CD8-positive, alpha-beta memory T cell (primary cell): ENCODE results near the gene AHNAK. TPM values are rescaled to one million over a fixed set of nuclear protein-coding genes. Genes with fewer than 3 reads are reported as not detected.
A peak's percentile ranks its signal among the peaks of the same experiment; 100 is the strongest.

ENCODE experiments used
- CTCF ChIA-PET: fragments of 350-600 bp; sonication (Branson Sonifier 250); formaldehyde crosslinking; loops from one replicate; lab custom pipeline; 2021; ENCODE audit warnings: antibody characterized with exemption; lab: Charles Lee
- POLR2A ChIA-PET: fragments of 350-600 bp; sonication (Branson Sonifier 250); formaldehyde crosslinking; loops from one replicate; lab custom pipeline; 2021; ENCODE audit warnings: antibody characterized with exemption; lab: Charles Lee
- DNase-seq, 5 donors: peaks; one replicate each; pipeline versions ENCODE4 v3.0.0 to v3.0.0-alpha.2; 2020 to 2022; ENCODE audit warnings: mixed read lengths in 1 of 5
- H3K27ac ChIP-seq: one replicate; pipeline ENCODE4 v1.7.0; 2013; ENCODE audit warnings: low read depth, mild to moderate bottlenecking, low read length, moderate library complexity
- H3K27me3 ChIP-seq: 2 replicates; pipeline ENCODE4 v1.7.0; 2013; ENCODE audit warnings: low read length, mild to moderate bottlenecking; ENCODE audit not compliant: insufficient read depth, poor library complexity, severe bottlenecking
- H3K36me3 ChIP-seq: 2 replicates; pipeline ENCODE4 v1.7.0; 2013; ENCODE audit warnings: mild to moderate bottlenecking, low read length, moderate library complexity; ENCODE audit not compliant: insufficient read depth
- H3K4me1 ChIP-seq: 2 replicates; pipeline ENCODE4 v1.7.0; 2013; ENCODE audit warnings: mild to moderate bottlenecking, low read length, moderate library complexity; ENCODE audit not compliant: insufficient read depth
- H3K4me3 ChIP-seq: 2 replicates; pipeline ENCODE4 v1.7.0; 2013; ENCODE audit warnings: mild to moderate bottlenecking, low read length
- H3K9me3 ChIP-seq: 2 replicates; pipeline ENCODE4 v1.7.0; 2013; ENCODE audit warnings: mild to moderate bottlenecking, low read length
- H3K27ac Mint-ChIP-seq, 8 donors: one replicate each; pipeline ENCODE4 v1.8.0; 2020 to 2021; ENCODE audit warnings: mixed read lengths in 8 of 8, mild to moderate bottlenecking in 6 of 8, inconsistent platforms in 3 of 8, moderate library complexity in 3 of 8
- H3K27me3 Mint-ChIP-seq, 2 donors: one replicate each; pipeline ENCODE4 v1.8.0; 2020 to 2021; ENCODE audit warnings: mixed read lengths in 2 of 2, mild to moderate bottlenecking in 1 of 2, moderate library complexity in 1 of 2
- H3K36me3 Mint-ChIP-seq, 3 donors: one replicate each; pipeline ENCODE4 v1.8.0; 2020 to 2021; ENCODE audit warnings: mixed read lengths in 3 of 3, inconsistent platforms in 1 of 3, mild to moderate bottlenecking in 1 of 3
- H3K4me1 Mint-ChIP-seq, 3 donors: one replicate each; pipeline ENCODE4 v1.8.0; 2020 to 2021; ENCODE audit warnings: mixed read lengths in 3 of 3, inconsistent platforms in 1 of 3, mild to moderate bottlenecking in 1 of 3
- H3K4me3 Mint-ChIP-seq, 7 donors: one replicate each; pipeline ENCODE4 v1.8.0; 2020 to 2021; ENCODE audit warnings: mixed read lengths in 7 of 7, mild to moderate bottlenecking in 6 of 7, moderate library complexity in 4 of 7, inconsistent platforms in 2 of 7
- H3K9me3 Mint-ChIP-seq, 5 donors: one replicate each; pipeline ENCODE4 v1.8.0; 2020 to 2022; ENCODE audit warnings: mixed read lengths in 5 of 5, mild to moderate bottlenecking in 3 of 5, moderate library complexity in 2 of 5, inconsistent platforms in 1 of 5
- polyA plus RNA-seq: library from polyadenylated mRNA; unstranded; fragments of 300-500 nt; fragmentation: Illumina TruSeq; gene quantifications from one replicate; pipeline ENCODE4 v1.2.3, GENCODE V29; 2021
- total RNA-seq, 2 experiments: library from RNA; stranded (reverse); gene quantifications; one replicate each; pipeline ENCODE4 v1.2.3, GENCODE V29; 2021

Gene AHNAK
- total and polyA plus RNA-seq, 3 experiments from 2014 or later = 125 to 193 (median 187) TPM

DNA sequence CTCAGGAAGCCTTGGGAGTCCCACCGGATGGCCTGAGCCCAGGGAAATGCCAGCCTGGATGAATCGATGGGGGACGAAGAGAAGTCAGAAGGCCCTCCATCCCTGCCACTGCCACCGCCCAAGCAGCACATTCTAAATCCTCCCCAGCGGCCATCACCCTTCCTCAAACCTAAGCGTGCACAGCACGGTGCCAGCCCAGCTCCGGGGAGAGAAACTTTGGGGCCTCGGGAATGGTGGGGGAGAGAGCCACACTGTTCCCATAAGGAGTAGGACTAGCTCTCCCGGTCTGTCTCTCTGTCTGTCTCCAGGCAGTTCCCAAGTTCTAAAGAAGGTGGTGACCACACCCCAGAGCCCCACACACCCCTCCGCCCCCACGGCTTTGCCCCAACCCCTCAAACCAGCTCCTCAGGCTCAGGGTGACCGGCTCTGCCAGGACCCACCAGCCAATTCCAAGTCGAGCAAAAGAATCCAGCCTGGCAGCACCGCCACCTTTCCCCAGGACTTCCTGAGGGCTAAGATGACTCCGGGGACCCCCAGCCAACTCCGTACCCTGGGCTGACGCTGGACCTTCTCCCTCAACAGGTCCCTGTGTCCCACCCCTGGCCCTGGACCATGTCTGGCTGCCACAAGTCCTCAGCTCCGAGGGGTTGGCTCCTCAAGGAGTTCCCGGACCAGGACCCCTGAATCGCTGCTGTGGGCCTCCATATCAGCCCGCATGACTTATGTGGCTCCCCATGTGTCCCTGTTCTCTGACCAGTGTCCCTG, 2.7 kb downstream of the AHNAK start:
- H3K4me1 Mint-ChIP-seq = peaks cover 61 to 81% (median 68%) of the 10 kb centered on the region in 3 donors
- CTCF ChIA-PET = interaction anchor here (0.9 to 7.7 kb wide), 18 partner anchors 9 to 153 kb away, joined by 3 to 203 read pairs (median 4); partner anchors contain the start of gene TUT1
- DNase-seq = no peak

DNA sequence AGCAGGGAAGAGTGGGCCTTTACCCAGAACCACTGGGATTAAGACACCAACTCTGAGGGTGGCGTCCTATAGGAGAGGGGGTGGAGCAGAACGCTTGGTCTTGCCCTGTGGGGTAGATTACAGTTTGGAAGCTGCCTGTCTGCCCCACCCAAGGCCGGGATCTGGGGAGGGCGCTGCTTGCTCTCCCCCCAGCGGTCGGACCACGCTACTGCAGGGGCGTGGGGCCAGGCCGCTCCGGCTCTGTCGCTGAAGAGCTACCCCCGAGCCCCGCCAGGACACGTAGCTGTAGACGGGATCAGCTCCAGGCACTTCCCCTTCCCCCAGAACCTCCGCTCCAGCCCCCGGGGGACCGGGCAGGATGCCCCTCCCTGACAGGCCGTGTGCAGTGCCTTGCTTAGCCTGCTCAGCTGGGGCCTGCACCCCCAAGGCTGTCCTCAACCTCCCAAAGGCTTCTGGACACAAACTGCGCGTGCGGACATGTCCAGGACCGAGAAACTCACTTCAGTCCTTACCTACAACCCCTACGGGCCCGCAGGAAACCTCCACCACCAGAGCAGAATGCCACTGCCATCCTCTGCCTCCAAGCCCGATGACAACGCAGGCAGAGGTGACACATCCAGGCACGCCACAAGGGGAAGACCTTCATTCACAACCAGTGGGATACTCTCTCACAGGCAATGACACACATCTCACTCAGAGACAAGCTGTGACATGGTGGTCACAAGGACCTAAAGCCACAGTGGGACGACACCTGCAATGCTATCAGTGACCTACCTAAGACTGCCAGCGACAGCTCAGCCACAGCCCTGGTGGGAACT, 3.6 kb downstream of the AHNAK start:
- H3K27me3 Mint-ChIP-seq = peaks cover 0 to 3% of the 10 kb centered on the region in 2 donors
- POLR2A ChIA-PET = interaction anchor here (0.6 to 11.9 kb wide), 4 partner anchors 13 to 141 kb away, joined by 3 to 193 read pairs (median 11); no protein-coding TSS in a partner anchor

More for the DNA sequence above, 2.7 kb downstream of the AHNAK start:
- Histone ChIP-seq H3K27ac (peak overlapping the region; percentile 96), H3K4me3 (peak overlapping the region; percentile 76), H3K4me1 (peaks cover 63% of the 10 kb centered on the region), H3K36me3 (no peaks in the 10 kb centered on the region), H3K27me3 (no peaks in the 10 kb centered on the region), H3K9me3 (no peaks in the 10 kb centered on the region)
- H3K36me3 Mint-ChIP-seq = peaks cover 0 to 35% (median 0%) of the 10 kb centered on the region in 3 donors
- POLR2A ChIA-PET = interaction anchor here (0.6 to 11.9 kb wide), 5 partner anchors 12 to 183 kb away, joined by 3 to 193 read pairs (median 11); partner anchors contain the start of gene HNRNPUL2
- peak overlapping the region; percentile 92 to 99 (median 98) for H3K4me3 Mint-ChIP-seq
- peak overlapping the region; percentile 92 to 100 (median 97) for H3K27ac Mint-ChIP-seq
- H3K9me3 Mint-ChIP-seq = no peaks in the 10 kb centered on the region
- H3K27me3 Mint-ChIP-seq = peaks cover 0 to 3% of the 10 kb centered on the region in 2 donors

DNA sequence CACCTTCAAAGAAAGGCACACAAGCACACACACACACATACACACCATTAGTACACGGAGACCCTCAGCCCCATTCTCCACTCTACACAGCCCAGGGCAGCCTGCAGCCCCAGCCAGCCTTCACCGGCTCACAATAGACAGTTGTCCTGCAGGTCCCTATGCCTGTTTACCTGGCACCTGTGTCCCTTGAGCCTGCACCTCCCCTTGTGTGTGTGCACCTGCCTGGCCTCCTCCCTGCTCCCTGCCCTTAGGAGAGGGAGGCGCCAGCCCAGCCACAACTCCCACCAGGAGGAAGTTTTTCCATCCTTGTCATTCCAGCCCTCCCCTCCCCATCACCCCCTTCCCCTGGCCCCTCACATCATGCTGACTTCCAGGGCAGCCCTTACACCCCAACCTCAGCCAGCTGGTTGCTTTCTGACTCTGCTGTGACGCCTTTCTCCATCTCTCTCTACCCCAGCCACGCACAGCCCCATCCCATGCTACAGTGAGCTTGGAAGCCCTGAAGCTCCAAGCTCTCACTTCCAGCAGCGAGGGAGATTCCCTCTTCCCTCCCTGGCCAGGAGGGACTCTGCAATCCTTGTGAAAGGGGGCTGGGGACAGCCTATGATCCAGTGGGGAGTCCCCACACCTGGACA, 4.4 kb downstream of the AHNAK start:
- Histone ChIP-seq H3K36me3 (no peaks in the 10 kb centered on the region), H3K4me1 (peaks cover 73% of the 10 kb centered on the region), H3K9me3 (no peaks in the 10 kb centered on the region), H3K27ac (peak overlapping the region; percentile 96), H3K27me3 (no peaks in the 10 kb centered on the region), H3K4me3 (peak overlapping the region; percentile 76)
- Mint-ChIP-seq H3K4me1 (peaks cover 61 to 81% (median 70%) of the 10 kb centered on the region in 3 donors), H3K4me3 (peak overlapping the region; percentile 92 to 99 (median 98)), H3K27me3 (peaks cover 0 to 3% of the 10 kb centered on the region in 2 donors), H3K27ac (peak overlapping the region; percentile 92 to 100 (median 97)), H3K36me3 (peaks cover 0 to 45% (median 0%) of the 10 kb centered on the region in 3 donors), H3K9me3 (no peaks in the 10 kb centered on the region)
- CTCF ChIA-PET = interaction anchor here (0.8 to 7.7 kb wide), 23 partner anchors 9 to 185 kb away, joined by 3 to 203 read pairs (median 4); partner anchors contain the start of genes EEF1G, HNRNPUL2 and TUT1
- no peak for DNase-seq
- POLR2A ChIA-PET = interaction anchor here (3.1 to 11.9 kb wide), 2 partner anchors 14 to 117 kb away, joined by 11 to 193 read pairs; no protein-coding TSS in a partner anchor

More for the DNA sequence above, 3.6 kb downstream of the AHNAK start:
- CTCF ChIA-PET = interaction anchor here (0.6 to 7.7 kb wide), 33 partner anchors 8 to 339 kb away, joined by 3 to 203 read pairs (median 4); partner anchors contain the start of genes EEF1G, HNRNPUL2 and TUT1
- Histone ChIP-seq H3K4me3 (peak overlapping the region; percentile 76), H3K36me3 (no peaks in the 10 kb centered on the region), H3K9me3 (no peaks in the 10 kb centered on the region), H3K27me3 (no peaks in the 10 kb centered on the region), H3K4me1 (peaks cover 72% of the 10 kb centered on the region), H3K27ac (peak overlapping the region; percentile 96)
- Mint-ChIP-seq H3K27ac (peak overlapping the region; percentile 92 to 100 (median 97)), H3K9me3 (no peaks in the 10 kb centered on the region), H3K36me3 (peaks cover 0 to 43% (median 0%) of the 10 kb centered on the region in 3 donors), H3K4me3 (peak overlapping the region; percentile 92 to 99 (median 98)), H3K4me1 (peaks cover 66 to 83% (median 74%) of the 10 kb centered on the region in 3 donors)
- peak; percentile 61 to 86 (median 70) for DNase-seq

DNA sequence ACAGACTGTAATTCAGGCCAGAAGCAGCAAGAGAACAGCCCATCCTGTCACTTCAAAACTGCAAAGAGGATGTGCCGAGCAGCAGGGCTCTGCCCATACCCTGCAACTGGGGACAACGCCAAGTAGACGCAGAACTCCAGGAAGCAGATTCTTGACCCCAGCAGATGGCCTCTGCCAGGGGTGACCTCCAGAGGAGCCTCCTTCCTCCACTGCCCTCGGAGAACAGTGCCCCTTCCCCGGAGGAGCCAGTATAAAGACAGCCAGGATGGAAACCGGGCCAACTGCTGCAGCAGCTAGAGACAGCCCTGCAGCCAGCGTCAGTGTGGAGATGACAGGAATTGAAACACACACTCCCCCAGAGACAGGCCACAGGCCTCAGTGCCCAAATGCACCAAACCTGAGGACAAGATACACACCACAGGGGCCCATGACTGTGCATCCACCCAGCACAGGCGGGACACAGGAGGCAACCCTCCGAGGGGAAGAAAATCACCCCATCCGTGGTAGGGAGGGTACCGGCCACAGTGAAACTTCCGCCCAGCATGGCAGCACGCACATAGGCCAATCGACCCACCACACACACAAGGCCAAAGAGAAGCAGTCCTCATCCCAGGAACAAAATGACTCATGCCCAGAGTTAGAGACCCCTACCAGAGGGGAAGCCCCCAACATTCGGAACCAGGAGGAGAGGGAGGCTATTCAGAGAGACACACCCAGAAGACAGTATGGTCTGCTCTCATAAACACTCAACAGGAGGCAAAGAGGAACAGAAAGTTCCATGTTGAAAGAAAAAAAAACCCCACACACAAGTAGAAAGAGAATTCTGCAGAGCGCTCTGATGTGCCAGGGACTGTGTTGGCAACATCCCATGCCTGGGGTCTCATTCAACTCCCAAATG, 5.6 kb downstream of the AHNAK start:
- peaks cover 0 to 2% of the 10 kb centered on the region in 2 donors for H3K27me3 Mint-ChIP-seq

DNA sequence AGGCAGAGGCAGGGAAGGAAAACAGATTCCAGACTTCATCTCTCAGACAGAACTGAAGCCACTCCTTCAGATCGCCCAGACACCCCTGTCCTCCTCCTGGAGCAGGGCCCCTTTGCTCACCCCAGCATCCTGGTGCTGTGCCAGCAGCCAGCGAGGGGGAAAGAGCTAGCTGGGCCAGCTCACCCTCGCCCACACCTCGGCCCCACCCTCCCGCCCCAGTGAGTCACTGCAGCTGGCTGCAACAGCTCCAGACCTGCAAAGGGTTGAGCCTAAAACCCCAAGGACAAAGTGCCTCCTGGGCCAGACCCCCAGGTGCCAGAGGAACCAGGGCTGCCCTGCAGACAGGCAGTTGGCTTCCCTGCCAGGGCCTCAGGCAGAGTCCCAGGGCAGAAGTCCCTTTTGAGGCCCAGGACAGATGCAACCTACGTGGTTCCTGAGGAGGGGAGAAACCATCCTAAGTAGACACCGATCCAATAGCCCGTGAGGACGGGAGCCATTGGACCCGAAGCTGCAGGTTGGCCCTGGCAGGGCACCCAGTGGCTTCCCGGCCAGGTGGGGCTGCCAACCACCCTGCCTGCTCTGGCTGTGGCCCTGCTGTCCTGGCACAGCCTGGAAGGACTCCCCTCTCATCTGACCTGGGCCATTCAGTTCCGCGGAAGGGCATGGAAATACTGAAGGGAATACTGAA, 7.2 kb downstream of the AHNAK start:
- Histone ChIP-seq H3K27ac (peak overlapping the region; percentile 57), H3K4me3 (peak overlapping the region; percentile 38), H3K4me1 (peaks cover 64% of the 10 kb centered on the region), H3K36me3 (peaks cover 8% of the 10 kb centered on the region), H3K9me3 (no peaks in the 10 kb centered on the region), H3K27me3 (no peaks in the 10 kb centered on the region)
- no peaks in the 10 kb centered on the region for H3K9me3 Mint-ChIP-seq
- POLR2A ChIA-PET = interaction anchor here (11.9 kb wide), 1 partner anchor 17 kb away, joined by 193 read pairs; no protein-coding TSS in a partner anchor
- peak in 3 of 5 donors; percentile 40 to 75 (median 47) for DNase-seq
- H3K36me3 Mint-ChIP-seq = peaks cover 0 to 51% (median 2%) of the 10 kb centered on the region in 3 donors
- no peaks in the 10 kb centered on the region for H3K27me3 Mint-ChIP-seq
- peak overlapping the region; percentile 76 to 99 (median 92) for H3K4me3 Mint-ChIP-seq
- peak overlapping the region; percentile 89 to 100 (median 95) for H3K27ac Mint-ChIP-seq
- CTCF ChIA-PET = interaction anchor here (1.0 to 7.7 kb wide), 6 partner anchors 11 to 144 kb away, joined by 4 to 88 read pairs (median 8); no protein-coding TSS in a partner anchor
- peaks cover 66 to 86% (median 76%) of the 10 kb centered on the region in 3 donors for H3K4me1 Mint-ChIP-seq

More for the DNA sequence above, 5.6 kb downstream of the AHNAK start:
- H3K4me1 ChIP-seq = peaks cover 69% of the 10 kb centered on the region
- ChIA-PET POLR2A (interaction anchor here (0.6 to 11.9 kb wide), 3 partner anchors 15 to 169 kb away, joined by 3 to 193 read pairs (median 3); no protein-coding TSS in a partner anchor), CTCF (interaction anchor here (1.0 to 7.7 kb wide), 9 partner anchors 9 to 146 kb away, joined by 3 to 203 read pairs (median 27); partner anchors contain the start of gene EEF1G)
- H3K4me3 ChIP-seq = peak overlapping the region; percentile 54
- no peaks in the 10 kb centered on the region for H3K9me3 Mint-ChIP-seq
- peak overlapping the region; percentile 92 to 100 (median 96) for H3K27ac Mint-ChIP-seq
- no peaks in the 10 kb centered on the region for H3K36me3 ChIP-seq
- peak in 1 of 5 donors; percentile 33 for DNase-seq
- H3K4me3 Mint-ChIP-seq = peak overlapping the region; percentile 92 to 99 (median 98)
- H3K36me3 Mint-ChIP-seq = peaks cover 0 to 49% (median 0%) of the 10 kb centered on the region in 3 donors
- peak overlapping the region; percentile 33 for H3K27ac ChIP-seq
- H3K9me3 ChIP-seq = no peaks in the 10 kb centered on the region
- peaks cover 63 to 86% (median 77%) of the 10 kb centered on the region in 3 donors for H3K4me1 Mint-ChIP-seq
- no peaks in the 10 kb centered on the region for H3K27me3 ChIP-seq
